Activated CD4-positive, alpha-beta T cell treated with anti-CD3 and anti-CD28 coated beads for 48 hours (primary cell): ENCODE results near the gene NUCKS1.

Experiments used
- DNase-seq: peaks from one replicate; pipeline ENCODE4 v3.0.0-alpha.2; 2020

NUCKS1 gene

GRCh38 chr1:205769641-205770365, 19.8 kb upstream of the NUCKS1 start:
- no peak for DNase-seq

GRCh38 chr1:205767248-205767647, 17.3 kb upstream of the NUCKS1 start:
- no peak for DNase-seq

GRCh38 chr1:205766570-205766969, 16.6 kb upstream of the NUCKS1 start:
- DNase-seq: no peak

- DNase-seq: no peak
These were observed 16.1 kb upstream of the NUCKS1 start for GRCh38 chr1:205766038-205766437.

GRCh38 chr1:205764578-205764977, 14.6 kb upstream of the NUCKS1 start:
- DNase-seq: no peak

- DNase-seq: no peak
These were observed 14.0 kb upstream of the NUCKS1 start for GRCh38 chr1:205763980-205764379.

GRCh38 chr1:205760606-205761005, 10.6 kb upstream of the NUCKS1 start:
- DNase-seq: no peak

- DNase-seq: no peak
These were observed 6.6 kb upstream of the NUCKS1 start for GRCh38 chr1:205756552-205756951.

GRCh38 chr1:205754857-205755256, 4.9 kb upstream of the NUCKS1 start:
- DNase-seq: no peak

- DNase-seq: no peak
These were observed 1.2 kb upstream of the NUCKS1 start for GRCh38 chr1:205751036-205751651.

GRCh38 chr1:205749234-205750137, 496 bp downstream of the NUCKS1 start:
- peak; percentile 98 for DNase-seq

GRCh38 chr1:205748403-205749233, 1.4 kb downstream of the NUCKS1 start:
- peak; percentile 61 for DNase-seq

GRCh38 chr1:205746757-205747412, 3.1 kb downstream of the NUCKS1 start:
- DNase-seq: no peak

- no peak for DNase-seq
These were observed 5.6 kb downstream of the NUCKS1 start for GRCh38 chr1:205744403-205744802.

GRCh38 chr1:205743977-205744376, 6.0 kb downstream of the NUCKS1 start:
- DNase-seq: no peak

GRCh38 chr1:205741681-205742080, 8.3 kb downstream of the NUCKS1 start:
- no peak for DNase-seq

- DNase-seq: no peak
These were observed 10.4 kb downstream of the NUCKS1 start for GRCh38 chr1:205739348-205740160.

- DNase-seq: no peak
These were observed 14.8 kb downstream of the NUCKS1 start for GRCh38 chr1:205735218-205735617.

- DNase-seq: no peak
These were observed 16.4 kb downstream of the NUCKS1 start for GRCh38 chr1:205733438-205734175.

- no peak for DNase-seq
These were observed 19.9 kb downstream of the NUCKS1 start for GRCh38 chr1:205729945-205730610.
